Activated gamma-delta T cell (primary cell): Measurements from ENCODE around the gene PLRG1.

Source experiments
- DNase-seq: peaks from one replicate; lab custom pipeline; 2025; lab: John Stamatoyannopoulos, UW

Gene PLRG1

DNA sequence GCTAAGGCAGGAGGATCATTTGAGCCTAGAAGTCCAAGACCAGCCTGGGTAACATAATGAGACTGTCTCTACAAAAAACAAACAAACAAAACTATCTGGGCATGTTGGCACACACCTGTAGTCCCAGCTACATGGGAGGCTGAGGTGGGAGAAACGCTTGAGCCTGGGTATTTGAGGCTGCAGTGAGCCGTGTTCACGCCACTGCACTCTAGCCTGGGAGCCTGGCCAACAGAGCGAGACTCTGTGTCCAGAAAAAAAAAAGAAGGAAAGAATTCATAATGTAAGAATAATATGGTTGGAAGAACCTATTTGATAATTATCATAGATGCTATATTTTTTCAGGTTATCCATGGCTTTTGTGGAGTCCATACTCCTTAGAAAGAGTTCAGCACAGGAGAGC, 32.6 kb downstream of the PLRG1 start:
- DNase-seq, result no peak

DNA sequence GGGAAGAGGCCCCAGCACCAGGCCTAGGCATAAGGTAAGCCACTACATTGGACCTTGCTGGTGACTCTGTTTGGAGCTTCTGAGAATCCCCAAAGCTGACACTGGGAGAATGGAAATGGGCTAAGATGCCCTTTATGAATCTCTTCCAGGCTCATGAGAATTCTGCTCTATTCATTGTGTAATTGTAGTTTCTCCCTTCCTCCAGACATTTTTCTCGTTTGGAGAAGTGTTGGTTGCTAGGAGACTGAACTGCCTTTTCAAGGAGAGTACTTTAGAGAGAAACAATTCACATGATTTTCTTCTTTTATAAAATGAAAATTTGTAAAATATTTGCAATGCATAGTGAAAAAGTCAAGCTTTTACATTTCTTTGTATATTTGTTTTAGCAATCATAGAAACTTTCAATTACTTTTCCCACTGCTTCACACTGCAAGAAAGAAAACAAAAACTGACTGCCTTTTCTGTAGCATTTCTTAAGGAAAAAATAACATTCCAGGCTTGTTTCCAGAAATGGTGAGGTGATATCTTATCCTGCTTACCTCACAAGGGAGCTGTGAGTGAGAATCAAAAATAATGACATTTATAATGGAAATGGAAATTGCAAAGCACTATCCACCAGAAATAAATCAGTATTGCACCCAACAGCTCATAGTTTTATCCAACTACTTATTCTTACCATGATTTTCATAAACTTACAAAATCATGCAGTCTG, 33.7 kb downstream of the PLRG1 start:
- DNase-seq, result no peak

DNA sequence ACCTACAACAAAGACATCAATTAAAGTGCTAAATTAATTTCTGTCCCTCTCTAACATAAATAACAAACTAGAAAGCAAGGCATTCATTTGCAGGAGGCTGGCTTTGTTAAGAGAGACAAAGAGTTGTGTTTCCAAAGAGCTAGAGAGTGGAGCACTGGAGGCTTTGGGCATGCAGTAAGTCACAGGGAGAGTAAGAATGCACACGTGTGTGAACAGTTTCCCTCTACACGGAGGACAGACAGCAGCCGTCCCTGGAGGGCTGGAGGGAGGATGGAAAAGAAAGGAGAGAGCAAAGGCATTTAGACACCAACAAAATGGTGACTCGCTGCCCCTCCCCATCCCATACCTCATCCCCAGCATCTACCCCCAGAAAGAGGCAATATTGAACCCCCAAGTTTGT, 38.2 kb downstream of the PLRG1 start:
- no peak for DNase-seq

DNA sequence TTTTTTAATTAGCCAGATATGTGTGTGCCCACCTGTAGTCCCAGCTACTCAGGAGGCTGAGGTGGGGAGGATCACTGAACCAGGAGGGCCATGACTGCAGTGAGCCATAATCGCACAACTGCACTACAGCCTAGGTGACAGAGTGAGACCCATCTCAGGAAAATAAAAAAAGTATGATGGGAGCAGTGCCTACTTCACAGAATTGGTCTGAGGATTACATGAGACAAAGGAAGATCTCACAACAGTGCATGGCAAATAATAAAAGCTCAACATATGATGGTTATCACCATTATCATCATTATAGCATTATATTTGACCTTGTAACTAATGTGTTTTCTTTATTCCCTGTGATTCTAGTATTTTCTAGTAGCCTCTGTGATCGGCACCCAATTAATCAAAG, 38.7 kb downstream of the PLRG1 start:
- no peak for DNase-seq

DNA sequence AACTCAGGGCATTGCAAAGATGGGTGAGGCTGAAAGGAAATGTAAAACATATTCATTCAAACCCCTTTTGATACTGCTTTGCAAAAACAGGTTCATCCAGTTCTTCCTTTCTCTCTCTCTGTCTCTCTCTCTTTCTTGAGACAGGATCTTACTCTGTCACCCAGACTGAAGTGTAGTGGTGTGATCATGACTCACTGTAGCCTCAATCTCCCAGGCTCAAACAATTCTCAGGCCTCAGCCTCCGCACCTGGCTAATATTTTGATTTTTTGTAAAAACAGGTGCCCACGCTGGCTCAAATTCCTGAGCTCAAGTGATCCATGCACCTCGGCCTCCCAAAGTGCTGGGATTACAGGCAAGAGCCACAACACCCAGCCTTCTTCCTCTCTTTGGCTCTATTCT, 43.0 kb downstream of the PLRG1 start:
- no peak for DNase-seq

DNA sequence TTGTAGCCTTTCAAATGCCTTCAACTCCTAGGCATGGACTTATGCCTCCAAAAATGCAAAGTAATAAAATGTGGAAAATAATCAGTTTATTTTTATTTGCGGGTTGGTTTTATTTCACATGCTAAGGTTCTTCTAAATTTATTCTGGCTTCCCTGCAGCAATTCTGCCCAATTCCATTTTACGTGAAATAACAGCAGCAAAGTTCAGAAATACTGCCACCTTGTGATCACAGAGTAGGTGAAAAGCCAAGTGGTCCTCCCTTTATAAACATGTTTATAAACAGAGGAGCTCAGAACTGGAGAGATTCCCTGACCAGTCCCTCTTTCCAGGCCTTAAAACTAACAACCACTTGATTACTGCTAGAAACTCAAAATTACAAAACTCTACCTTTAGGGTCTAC, 43.9 kb downstream of the PLRG1 start:
- no peak for DNase-seq

DNA sequence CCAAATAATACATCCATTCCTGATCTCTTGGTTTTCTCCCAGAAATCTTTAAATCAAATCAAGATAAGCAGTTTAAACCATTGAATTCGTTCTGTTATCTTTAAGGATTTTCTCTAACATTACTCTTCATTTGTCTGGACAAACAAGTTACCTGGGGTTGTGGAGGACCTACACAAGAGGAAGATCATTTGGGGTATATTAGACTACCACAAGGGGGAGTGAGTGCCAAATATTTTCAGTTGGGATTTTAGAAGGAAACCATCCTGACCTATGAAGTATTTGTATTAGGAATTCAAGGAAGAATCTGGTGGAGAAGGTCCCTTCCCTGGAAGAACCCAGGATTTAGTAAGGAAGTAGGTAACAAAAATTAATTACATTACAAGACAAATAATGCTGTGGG, 46.6 kb downstream of the PLRG1 start:
- DNase-seq, result no peak

DNA sequence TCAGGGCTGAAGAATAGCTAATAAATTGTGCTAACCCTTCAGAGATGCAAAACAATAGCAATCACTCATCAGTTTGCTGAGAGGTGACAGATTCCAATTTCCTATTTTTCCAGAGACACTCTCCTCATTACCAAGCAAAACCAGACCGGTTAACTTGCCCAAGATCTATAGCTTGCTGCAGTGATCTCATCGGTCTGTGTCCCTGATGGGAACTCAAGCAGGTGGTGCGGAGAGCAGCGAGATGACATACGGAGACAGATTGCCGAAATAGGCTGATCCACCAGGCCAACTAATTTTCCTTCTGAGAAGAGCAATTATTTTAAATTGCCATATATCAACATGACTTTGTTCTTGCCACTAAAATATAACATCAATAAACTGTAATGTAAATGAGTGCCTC, 48.1 kb downstream of the PLRG1 start:
- DNase-seq, result no peak

DNA sequence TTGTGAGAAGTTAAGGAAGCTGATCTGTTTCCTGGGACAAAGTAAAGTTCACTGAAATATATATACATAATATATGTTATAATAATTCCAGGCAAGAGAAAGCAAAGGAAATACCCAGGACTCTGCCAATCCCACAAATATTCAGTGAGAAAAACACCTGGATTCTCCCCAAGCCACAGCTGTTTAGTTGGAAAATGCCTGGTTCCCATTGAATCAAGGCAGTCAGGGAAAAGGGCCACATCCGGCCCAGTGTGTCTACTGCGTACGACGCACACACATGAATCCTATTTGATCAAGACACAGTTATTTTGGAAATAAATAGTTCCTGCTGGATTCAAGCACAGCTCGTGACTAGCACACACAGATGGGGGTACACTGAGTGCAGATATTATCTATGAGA, 52.3 kb downstream of the PLRG1 start:
- no peak for DNase-seq

DNA sequence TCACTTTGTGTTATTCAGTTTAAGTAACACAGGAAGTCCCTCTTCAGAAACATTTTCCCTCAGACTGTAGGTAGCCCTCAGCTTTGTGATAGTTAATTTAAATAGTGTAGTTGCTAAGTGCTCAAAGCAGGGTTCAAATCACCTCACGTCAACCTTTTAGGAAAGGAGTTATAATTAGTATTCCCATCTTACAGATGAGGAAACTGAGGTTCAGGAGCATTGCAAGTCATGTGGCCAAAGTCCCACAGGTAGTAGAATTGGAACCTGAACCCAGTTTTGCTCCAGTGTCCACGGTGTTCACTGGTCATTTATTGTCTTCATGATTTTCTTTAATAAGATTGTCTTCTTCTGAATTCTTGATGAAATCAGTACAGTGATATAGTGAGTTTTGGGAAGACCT, 54.3 kb downstream of the PLRG1 start:
- DNase-seq, result no peak

DNA sequence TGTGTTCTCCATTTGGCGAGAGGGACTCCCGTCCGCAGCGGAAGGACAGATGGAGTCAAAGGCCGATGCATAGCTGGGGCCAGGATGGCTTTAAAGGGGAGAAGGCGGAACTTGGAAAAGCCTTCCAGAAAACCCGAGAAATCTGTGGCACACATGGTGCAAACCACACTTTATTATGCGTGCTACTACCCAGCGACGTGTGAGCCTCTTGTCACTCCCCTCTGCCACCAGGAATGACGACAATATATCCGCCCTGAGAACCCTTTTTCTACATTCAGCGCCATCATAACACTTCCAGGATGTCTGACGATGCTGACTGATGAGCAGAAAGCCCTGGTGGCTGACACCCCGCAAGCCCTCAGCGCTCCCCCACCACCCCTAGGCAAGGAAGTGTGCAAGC, 57.9 kb downstream of the PLRG1 start:
- no peak for DNase-seq

DNA sequence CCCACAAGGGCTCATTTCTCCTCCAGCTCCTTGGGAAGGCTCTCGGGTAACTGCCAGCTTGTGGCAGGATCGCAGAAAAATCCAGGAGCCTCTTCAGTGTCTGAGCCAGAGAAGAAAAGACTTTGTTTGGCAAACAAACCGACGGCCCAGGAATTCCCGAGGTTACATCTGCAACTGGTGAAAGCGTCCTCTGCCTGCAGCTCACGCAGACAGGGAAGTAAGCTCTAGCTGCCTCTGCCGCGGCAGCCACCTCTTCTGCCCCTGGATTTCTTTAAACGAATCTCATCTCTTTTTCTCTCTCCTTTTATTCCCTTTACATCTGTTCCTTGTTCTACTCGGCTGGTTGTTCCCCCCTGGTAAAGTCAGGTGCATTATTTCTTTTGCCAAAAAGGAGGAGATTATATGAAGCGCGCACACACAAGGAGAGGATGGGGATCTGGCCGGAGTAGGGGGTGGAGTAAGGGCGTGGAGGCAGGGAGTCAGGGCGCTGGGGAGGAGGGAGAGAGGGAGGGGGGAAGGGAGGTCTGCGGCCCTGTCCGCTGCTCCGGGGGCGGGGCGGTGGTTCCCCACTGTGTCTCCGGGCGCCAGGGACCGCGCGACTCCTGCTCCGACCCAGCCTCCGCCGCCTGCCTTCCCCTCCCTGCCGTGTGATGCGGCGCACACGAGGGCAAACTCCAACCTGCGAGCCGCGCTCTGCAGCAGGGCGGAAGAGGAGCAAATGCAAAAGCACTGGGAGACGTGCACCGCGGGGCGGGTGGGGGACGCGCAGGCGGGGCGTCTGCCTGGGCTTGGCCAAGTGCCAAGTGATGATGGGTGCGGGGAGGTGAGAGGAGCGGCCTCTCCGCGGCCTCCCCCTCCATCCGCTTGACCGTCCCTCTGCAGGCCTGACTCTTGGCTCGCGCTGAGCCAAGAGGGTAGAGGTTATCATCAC, 58.6 kb downstream of the PLRG1 start, which contains the start of gene DCHS2:
Gene DCHS2, minus strand, starts transcription at position 459 of the 931 bp plus-strand sequence. Its CDS starts 444 bp downstream, at position 15.
- peak; percentile 2 for DNase-seq

DNA sequence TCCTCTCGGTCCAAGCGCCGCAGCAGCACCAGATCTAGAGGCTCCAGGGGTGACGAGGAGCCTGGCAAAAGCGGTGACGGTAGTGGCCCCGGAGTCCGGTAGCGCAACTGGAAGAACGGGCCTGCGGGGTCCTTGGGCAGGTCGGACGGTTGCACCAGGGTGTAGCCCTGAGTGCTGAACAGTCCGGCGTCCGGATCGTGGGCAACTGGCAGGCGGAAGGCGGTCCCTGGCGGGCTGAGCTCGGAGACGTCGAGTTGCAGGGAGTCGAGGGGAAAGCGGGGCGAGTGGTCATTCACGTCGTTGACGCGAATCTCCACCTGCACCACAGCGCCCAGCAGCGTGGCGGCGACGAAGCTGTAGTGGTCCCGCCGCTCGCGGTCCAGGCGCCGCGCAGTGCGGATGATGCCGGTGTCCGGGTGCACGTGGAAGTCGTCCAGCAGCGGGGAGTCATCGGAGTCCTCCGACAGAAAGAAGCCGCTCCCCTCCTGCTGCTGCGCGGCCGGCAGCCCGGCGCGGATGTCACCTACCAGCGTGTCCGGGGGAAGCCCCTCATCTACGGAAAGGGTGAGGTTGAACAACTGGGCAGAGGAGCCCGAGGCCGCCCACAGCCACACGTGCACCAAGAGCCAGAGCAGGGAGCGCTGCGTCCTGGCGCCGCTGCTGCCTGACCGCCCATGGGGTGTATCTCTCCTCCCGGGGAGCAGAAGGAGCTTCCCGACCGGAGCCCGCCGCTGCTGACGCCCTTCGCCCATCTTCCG, 59.4 kb downstream of the PLRG1 start:
- peak; percentile 11 for DNase-seq

DNA sequence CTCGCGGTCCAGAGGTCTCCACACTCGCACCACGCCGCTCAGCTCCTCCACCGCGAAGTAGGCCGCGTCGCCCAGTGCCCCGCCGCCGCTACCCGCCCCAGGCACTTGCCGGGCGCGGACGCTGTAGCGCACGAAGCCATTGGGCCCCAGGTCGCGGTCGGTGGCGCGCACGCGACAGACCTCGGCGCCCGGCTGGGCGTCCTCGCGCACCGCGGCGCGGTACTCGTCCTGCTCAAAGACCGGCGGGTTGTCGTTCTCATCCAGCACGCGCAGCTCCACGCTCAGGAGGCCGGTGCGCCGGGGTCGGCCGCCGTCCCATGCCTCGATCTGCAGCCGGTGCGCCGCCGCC, 60.0 kb downstream of the PLRG1 start:
- peak; percentile 4 for DNase-seq

DNA sequence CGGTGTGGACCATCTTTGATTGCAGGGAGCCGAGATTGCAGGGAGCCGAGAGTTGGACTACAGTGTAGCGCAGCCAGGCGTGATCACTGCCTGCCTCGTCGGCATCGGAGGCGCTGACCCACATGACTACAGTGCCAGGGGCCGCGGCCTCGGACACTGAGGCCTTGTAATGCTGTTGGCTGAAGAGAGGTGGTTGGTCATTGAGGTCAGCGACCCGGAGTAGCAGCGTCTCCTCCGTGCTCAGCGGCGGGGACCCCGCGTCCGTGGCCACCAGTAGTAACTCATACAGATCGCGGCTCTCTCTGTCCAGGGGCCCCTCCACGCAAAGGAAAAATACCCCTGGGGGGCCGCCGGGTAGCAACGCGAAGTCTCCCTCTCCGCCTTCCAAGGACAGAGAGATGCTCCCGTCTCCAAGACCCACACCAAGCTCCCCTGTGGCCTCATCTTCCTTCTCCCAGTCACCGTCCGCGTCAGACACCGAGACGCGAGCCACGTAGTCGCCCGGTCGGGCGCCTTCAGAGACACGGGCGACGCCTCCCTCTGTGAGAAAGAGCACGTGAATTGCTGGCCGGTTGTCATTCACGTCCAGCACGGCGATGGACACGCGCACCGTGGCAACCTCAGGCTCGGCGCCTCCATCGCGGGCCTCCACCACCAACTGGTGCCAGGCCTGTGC, 60.5 kb downstream of the PLRG1 start:
- peak; percentile 4 for DNase-seq

DNA sequence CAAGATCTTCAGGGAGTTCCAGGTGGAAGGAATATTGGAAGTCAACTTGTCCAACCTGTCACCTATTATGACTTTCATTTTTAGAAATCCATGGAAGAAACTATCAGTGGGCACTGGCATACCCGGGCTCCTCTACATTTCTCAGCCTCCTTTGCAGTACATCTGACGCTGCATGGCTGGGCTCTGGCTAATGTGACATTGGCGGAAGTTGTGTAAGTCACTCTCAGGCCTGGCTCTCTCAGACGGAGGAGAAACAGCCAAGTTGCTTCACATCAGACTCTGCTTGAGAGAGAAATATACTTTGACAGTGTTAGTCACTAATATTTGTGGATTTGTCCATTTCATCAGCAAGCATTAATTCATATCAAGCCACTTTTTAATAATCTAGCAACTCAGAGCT, 63.1 kb downstream of the PLRG1 start:
- no peak for DNase-seq

DNA sequence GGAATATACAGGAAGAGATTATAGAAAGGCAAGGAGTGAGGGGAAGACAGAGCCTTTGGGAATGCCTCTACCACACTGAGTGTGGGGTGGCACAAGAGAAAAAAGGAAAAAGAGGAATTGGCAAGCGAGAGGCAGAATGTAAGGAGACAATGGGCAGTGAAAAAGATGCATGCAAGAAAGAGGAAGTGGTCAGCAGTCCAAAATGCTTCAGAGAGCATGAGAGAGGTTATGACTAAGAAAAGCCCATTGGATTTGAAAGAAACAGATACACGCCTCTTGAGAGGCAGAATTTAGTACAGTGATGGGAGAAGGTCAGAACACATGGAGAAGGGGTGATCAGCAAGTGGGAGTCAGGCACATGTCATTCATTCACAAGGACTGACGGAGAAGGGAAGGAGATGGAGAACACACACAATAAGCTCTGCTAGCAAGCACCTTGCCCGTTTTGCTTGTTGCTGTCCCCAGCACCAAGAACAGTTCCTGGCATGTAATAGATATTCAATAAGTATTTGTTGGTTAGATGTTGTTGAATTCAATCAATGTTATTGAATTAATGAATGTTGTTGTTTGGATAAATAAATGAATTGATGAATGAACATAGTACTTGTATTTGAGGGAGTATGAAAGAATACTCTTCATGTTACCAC, 65.0 kb downstream of the PLRG1 start:
- no peak for DNase-seq
